ENCODE measurements around the gene PKNOX2.

GRCh38 chr11:125275905-125276618 is 111.5 kb downstream of the PKNOX2 start:
- no peak for TF ChIP-seq CTCF (IDR thresholded peaks at IDR 0.05; ENCODE audit: borderline replicate concordance, extremely low read depth, low read length, poor library complexity, severe bottlenecking)
- no peak for TF ChIP-seq EZH2 (IDR thresholded peaks at IDR 0.05; ENCODE audit: borderline replicate concordance, low read depth, low read length, severe bottlenecking)
